ENCODE data around the gene CTSZ. TPM values are rescaled to one million over a fixed set of nuclear protein-coding genes. Genes with fewer than 3 reads are reported as not detected.

CTSZ gene
- total and polyA plus RNA-seq, 2 donors (not counting 1 experiment from before 2014, with no cell fraction given), result 285 to 319 TPM

DNA sequence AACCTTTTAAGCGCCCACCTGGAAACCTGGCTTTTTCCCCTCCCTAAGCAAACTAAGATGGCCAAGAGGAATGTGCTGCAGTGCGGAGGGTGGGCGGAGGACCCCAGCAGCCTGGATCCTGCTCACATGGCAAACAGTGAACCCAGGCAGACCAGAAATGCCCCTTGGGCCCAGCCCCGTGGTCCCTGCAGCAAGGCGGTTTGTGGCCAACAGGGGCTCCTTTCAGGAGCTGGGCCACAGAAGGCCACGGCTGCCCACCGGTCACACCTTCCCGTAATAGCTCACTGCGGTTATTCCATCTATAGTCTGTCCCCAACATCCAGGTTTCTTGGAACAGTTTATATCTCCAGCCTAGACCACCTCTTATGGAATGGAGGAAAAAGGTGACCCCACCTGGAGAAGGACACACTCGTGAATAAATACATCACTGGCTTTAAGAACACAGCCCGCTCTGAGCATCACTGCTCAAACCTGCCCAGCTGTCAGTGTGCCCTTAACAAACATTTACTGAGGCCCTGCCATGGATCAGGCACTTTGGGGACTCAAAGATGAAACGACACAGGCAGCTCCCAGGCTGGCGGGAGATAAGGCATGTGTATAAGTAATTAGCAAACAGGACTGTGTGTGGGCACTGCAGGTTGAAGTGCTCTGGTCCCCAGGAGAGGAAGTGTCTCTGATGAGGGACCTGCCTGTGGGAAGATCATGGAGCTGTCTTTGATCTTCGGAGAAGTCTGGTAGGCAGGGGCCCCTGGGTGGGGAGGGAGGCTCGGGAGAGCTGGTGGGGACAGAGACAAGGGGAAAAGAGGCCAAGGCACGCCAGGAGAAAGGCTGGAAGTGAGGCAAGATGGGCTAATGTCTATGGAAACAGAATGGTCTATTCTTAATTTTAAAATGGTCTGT is 9.0 kb upstream of the CTSZ start:
- peaks cover 20 to 24% of the 10 kb centered on the region in 2 donors for H3K4me1 ChIP-seq (ENCODE audit: control insufficient read depth in 2 of 2, insufficient read depth in 2 of 2, low read length in 2 of 2)
- H3K4me2 ChIP-seq (replicated peaks; ENCODE audit: low read depth, low read length, poor library complexity, severe bottlenecking), result peak overlapping the region; percentile 54
- H3K27me3 ChIP-seq (replicated peaks in 1 of 4; ENCODE audit: control extremely low read depth in 1 of 4, control insufficient read depth in 3 of 4, insufficient read depth in 4 of 4, low read length in 3 of 4), result no peaks in the 10 kb centered on the region
- Mint-ChIP-seq H3K9me3 (ENCODE audit: insufficient read depth) (no peaks in the 10 kb centered on the region), H3K27ac (peak overlapping the region; percentile 87), H3K4me1 (peaks cover 44% of the 10 kb centered on the region), H3K4me3 (peak overlapping the region; percentile 76), H3K27me3 (no peaks in the 10 kb centered on the region)
- CTCF ChIA-PET, result no interaction called here
- peak overlapping the region; percentile 27 for H2AFZ ChIP-seq (ENCODE audit: insufficient read depth, low read depth, low read length, poor library complexity, severe bottlenecking)
- no peak for ATAC-seq (ENCODE audit: low read depth)
- H3K36me3 ChIP-seq (replicated peaks in 1 of 2; ENCODE audit: control extremely low read depth in 1 of 2, control insufficient read depth in 1 of 2, extremely low read depth in 1 of 2, insufficient read depth in 2 of 2, low read length in 1 of 2), result no peaks in the 10 kb centered on the region
- peak overlapping the region in 1 of 5 experiments; percentile 2 for H3K4me3 ChIP-seq (ENCODE audit: control extremely low read depth in 1 of 5, extremely low read depth in 1 of 5, insufficient read depth in 1 of 5, low read depth in 2 of 5, low read length in 4 of 5)
- DNase-seq, result no peak
- intact Hi-C loops (cut with micrococcal nuclease), result loop anchor here (1.0 to 2.0 kb wide), 2 partner anchors 9 to 17 kb away; partner anchors contain the start of genes ATP5F1E and CTSZ
- peak overlapping the region; percentile 16 for H3K9ac ChIP-seq (ENCODE audit: low read length)
- H4K20me1 ChIP-seq (ENCODE audit: control insufficient read depth, insufficient read depth, low read length, poor library complexity, severe bottlenecking), result no peaks in the 10 kb centered on the region
- POLR2A ChIA-PET, result interaction anchor here (1.5 to 1.7 kb wide), 2 partner anchors 11 to 16 kb away, joined by 6 to 8 read pairs; partner anchors contain the start of gene ATP5F1E
- H3K27ac ChIP-seq (ENCODE audit: low read length in 2 of 2), result peak overlapping the region; percentile 21 to 35
- peaks cover 37% of the 10 kb centered on the region for H3K79me2 ChIP-seq (ENCODE audit: control insufficient read depth, insufficient read depth, low read length)
- TF ChIP-seq EZH2 (IDR thresholded peaks at IDR 0.05; ENCODE audit: borderline replicate concordance, insufficient read depth, low read depth, low read length, poor library complexity, severe bottlenecking) (no peak), CTCF (IDR thresholded peaks at IDR 0.05) (no peak)
- WGBS (ENCODE audit: insufficient coverage), result 60% methylated on average over 11 of the region's 16 CpGs
- no peaks in the 10 kb centered on the region for H3K9me3 ChIP-seq (ENCODE audit: control extremely low read depth in 1 of 3, control insufficient read depth in 2 of 3, insufficient read depth in 1 of 3, low read length in 2 of 3)

- H3K9ac ChIP-seq (ENCODE audit: low read length), result no peak overlapping the region
- peaks cover 37% of the 10 kb centered on the region for H3K79me2 ChIP-seq (ENCODE audit: control insufficient read depth, insufficient read depth, low read length)
- H2AFZ ChIP-seq (ENCODE audit: insufficient read depth, low read depth, low read length, poor library complexity, severe bottlenecking), result no peak overlapping the region
- H3K27me3 Mint-ChIP-seq, result no peaks in the 10 kb centered on the region
- peak overlapping the region; percentile 37 for H3K27ac Mint-ChIP-seq
- H3K4me1 ChIP-seq (ENCODE audit: control insufficient read depth in 2 of 2, insufficient read depth in 2 of 2, low read length in 2 of 2), result peaks cover 20 to 26% of the 10 kb centered on the region in 2 donors
- no peaks in the 10 kb centered on the region for H3K36me3 ChIP-seq (replicated peaks in 1 of 2; ENCODE audit: control extremely low read depth in 1 of 2, control insufficient read depth in 1 of 2, extremely low read depth in 1 of 2, insufficient read depth in 2 of 2, low read length in 1 of 2)
- H3K27ac ChIP-seq (ENCODE audit: low read length in 2 of 2), result no peak overlapping the region
- H3K9me3 ChIP-seq (ENCODE audit: control extremely low read depth in 1 of 3, control insufficient read depth in 2 of 3, insufficient read depth in 1 of 3, low read length in 2 of 3), result no peaks in the 10 kb centered on the region
- WGBS (ENCODE audit: insufficient coverage), result 96% methylated on average over 13 of the region's 16 CpGs
- ChIA-PET CTCF (no interaction called here), POLR2A (interaction anchor here (1.5 to 1.7 kb wide), 2 partner anchors 10 to 17 kb away, joined by 6 to 8 read pairs; partner anchors contain the start of gene ATP5F1E)
- intact Hi-C loops (cut with micrococcal nuclease), result no loop called here
- DNase-seq (no peak), ATAC-seq (ENCODE audit: low read depth) (no peak)
- no peak overlapping the region for H3K4me2 ChIP-seq (replicated peaks; ENCODE audit: low read depth, low read length, poor library complexity, severe bottlenecking)
- TF ChIP-seq CTCF (IDR thresholded peaks at IDR 0.05) (no peak), EZH2 (IDR thresholded peaks at IDR 0.05; ENCODE audit: borderline replicate concordance, insufficient read depth, low read depth, low read length, poor library complexity, severe bottlenecking) (no peak)
- no peak overlapping the region for H3K4me3 Mint-ChIP-seq
- no peaks in the 10 kb centered on the region for H4K20me1 ChIP-seq (ENCODE audit: control insufficient read depth, insufficient read depth, low read length, poor library complexity, severe bottlenecking)
- H3K4me1 Mint-ChIP-seq, result peaks cover 47% of the 10 kb centered on the region
- no peaks in the 10 kb centered on the region for H3K9me3 Mint-ChIP-seq (ENCODE audit: insufficient read depth)
- no peaks in the 10 kb centered on the region for H3K27me3 ChIP-seq (replicated peaks in 1 of 4; ENCODE audit: control extremely low read depth in 1 of 4, control insufficient read depth in 3 of 4, insufficient read depth in 4 of 4, low read length in 3 of 4)
- H3K4me3 ChIP-seq (ENCODE audit: control extremely low read depth in 1 of 5, extremely low read depth in 1 of 5, insufficient read depth in 1 of 5, low read depth in 2 of 5, low read length in 4 of 5), result no peak overlapping the region
Observed at GRCh38 chr20:59015411-59015810, 8.4 kb upstream of the CTSZ start.
